Caki2 (cell line): Measurements from ENCODE around the gene SLC12A4. TPM values are rescaled to one million over a fixed set of nuclear protein-coding genes. Genes with fewer than 3 reads are reported as not detected.
"Not testable (repeated sequence)": the region's sequence is repeated elsewhere in the genome, so short reads cannot be mapped to it uniquely, and the experiment has no call there.

Experiments used
- DNase-seq: peaks from one replicate; pipeline ENCODE4 v3.0.0-alpha.2; 2015; ENCODE audit warnings: low read depth
- in situ Hi-C: cut with HindIII; loops from 2 replicates; pipeline ENCODE4 v1.10.0; 2016; ENCODE audit warnings: low sequenced_read_pairs, low pct_unique_long_range_greater_than_20kb, mixed read lengths
- total RNA-seq: library from RNA; depleted of rRNA; stranded (reverse); fragments of >200 nt; shearing (Covaris generic); gene quantifications from 2 replicates; pipeline ENCODE4 v1.2.3, GENCODE V29; 2014; ENCODE audit warnings: low replicate concordance; rRNA removed

Gene SLC12A4
- total RNA-seq, 1 experiment from 2014 or later: 19.8 TPM

- DNase-seq: no peak
- in situ Hi-C loops: no loop called here
Observed at GRCh38 chr16:67917140-67917851, 51.1 kb downstream of the SLC12A4 start.

- in situ Hi-C loops: no loop called here
- DNase-seq: no peak
Observed at GRCh38 chr16:67915831-67916723, 52.4 kb downstream of the SLC12A4 start.

- DNase-seq, in situ Hi-C loops: not testable (repeated sequence)
Observed at GRCh38 chr16:67915496-67915769, 53.0 kb downstream of the SLC12A4 start.

- in situ Hi-C loops: no loop called here
Observed at GRCh38 chr16:67914758-67915495, 53.5 kb downstream of the SLC12A4 start.

GRCh38 chr16:67910158-67910557 lies 58.3 kb downstream of the SLC12A4 start:
- in situ Hi-C loops: no loop called here

More at GRCh38 chr16:67914758-67915495, 53.5 kb downstream of the SLC12A4 start:
- DNase-seq: no peak

GRCh38 chr16:67909056-67909742 lies 59.2 kb downstream of the SLC12A4 start:
- in situ Hi-C loops: no loop called here
- no peak for DNase-seq

More at GRCh38 chr16:67910158-67910557, 58.3 kb downstream of the SLC12A4 start:
- no peak for DNase-seq

GRCh38 chr16:67907397-67908180 lies 60.8 kb downstream of the SLC12A4 start:
- in situ Hi-C loops: no loop called here
- no peak for DNase-seq

- no peak for DNase-seq
- in situ Hi-C loops: no loop called here
Observed at GRCh38 chr16:67902831-67903230, 65.6 kb downstream of the SLC12A4 start.

- in situ Hi-C loops: no loop called here
- no peak for DNase-seq
Observed at GRCh38 chr16:67901734-67902133, 66.7 kb downstream of the SLC12A4 start.

- peak; percentile 56 for DNase-seq
- in situ Hi-C loops: loop anchor here (25.0 kb wide), 1 partner anchor 165 kb away; no protein-coding TSS in a partner anchor
Observed at GRCh38 chr16:67897231-67897630, 71.2 kb downstream of the SLC12A4 start.

- no peak for DNase-seq
- in situ Hi-C loops: loop anchor here (25.0 kb wide), 1 partner anchor 168 kb away; no protein-coding TSS in a partner anchor
Observed at GRCh38 chr16:67893743-67894399, 74.6 kb downstream of the SLC12A4 start.

Other genes with a start within 250 kb of the SLC12A4 start
- gene GFOD2, start 249.3 kb downstream of the SLC12A4 start, total RNA-seq: 13.5 and 15.7 TPM in 2 replicates
- gene RANBP10, start 162.1 kb downstream of the SLC12A4 start, total RNA-seq: 2.9 and 3.7 TPM in 2 replicates
- 0.20 and 0.38 TPM in 2 replicates for gene TSNAXIP1, start 161.7 kb downstream of the SLC12A4 start, total RNA-seq
- 42.3 and 56.6 TPM in 2 replicates for gene THAP11, start 126.3 kb downstream of the SLC12A4 start, total RNA-seq
- 240 and 242 TPM in 2 replicates for gene NUTF2, start 121.7 kb downstream of the SLC12A4 start, total RNA-seq
- gene CENPT, start 120.9 kb downstream of the SLC12A4 start, total RNA-seq: 14.4 and 24.4 TPM in 2 replicates
- 43.7 and 46.6 TPM in 2 replicates for gene EDC4, start 95.6 kb downstream of the SLC12A4 start, total RNA-seq
- gene NRN1L, start 83.8 kb downstream of the SLC12A4 start, total RNA-seq: 0.84 and 23.3 TPM in 2 replicates
- gene PSKH1, start 75.4 kb downstream of the SLC12A4 start, total RNA-seq: 18.0 and 25.9 TPM in 2 replicates
- 1.1 TPM in 1 of 2 replicates, not detected in the other for gene CTRL, start 36.8 kb downstream of the SLC12A4 start, total RNA-seq
- 28.8 and 62.9 TPM in 2 replicates for gene PSMB10, start 31.8 kb downstream of the SLC12A4 start, total RNA-seq
- gene LCAT, start 24.5 kb downstream of the SLC12A4 start, total RNA-seq: 1.7 and 4.6 TPM in 2 replicates
- gene DPEP3, start 11.9 kb upstream of the SLC12A4 start, total RNA-seq: not detected in 2 replicates
- not detected in 2 replicates for gene DPEP2, start 30.8 kb upstream of the SLC12A4 start, total RNA-seq
- gene DPEP2NB, start 47.3 kb upstream of the SLC12A4 start, total RNA-seq: not detected in 2 replicates
- 21.6 and 28.9 TPM in 2 replicates for gene DDX28, start 54.6 kb upstream of the SLC12A4 start, total RNA-seq
- 17.5 and 29.2 TPM in 2 replicates for gene DUS2, start 54.6 kb upstream of the SLC12A4 start, total RNA-seq
- gene NFATC3, start 116.7 kb upstream of the SLC12A4 start, total RNA-seq: 15.9 and 20.6 TPM in 2 replicates